Caco-2 (cell line): ENCODE results near the gene ZNF79. TPM values are rescaled to one million over a fixed set of nuclear protein-coding genes. Genes with fewer than 3 reads are reported as not detected.
A peak's percentile ranks its signal among the peaks of the same experiment; 100 is the strongest.

Experiments used
- BruUV-seq: library from RNA; stranded (reverse); fragments of 400-500 nt; replicated peaks from 2 replicates; lab custom pipeline; 2021; lab: Mats Ljungman, UMichigan
- CTCF ChIA-PET: fragments of 300-600 bp; sonication (Branson Sonifier 250); formaldehyde crosslinking; loops from one replicate; lab custom pipeline; 2022; ENCODE audit warnings: antibody characterized with exemption; lab: Charles Lee
- POLR2A ChIA-PET: fragments of 300-600 bp; sonication (Branson Sonifier 250); formaldehyde crosslinking; loops from one replicate; lab custom pipeline; 2022; ENCODE audit warnings: antibody characterized with exemption; lab: Charles Lee
- DNase-seq, 2 experiments: peaks; one replicate each; pipeline versions ENCODE4 v3.0.0 to v3.0.0-alpha.2; 2020 to 2022
- H3K27me3 ChIP-seq: replicated peaks from 2 replicates; pipeline ENCODE4 v1.6.0; 2011; ENCODE audit warnings: low read length; ENCODE audit not compliant: control insufficient read depth, insufficient read depth
- H3K36me3 ChIP-seq: 2 replicates; pipeline ENCODE4 v1.5.1; 2011; ENCODE audit warnings: low read length; ENCODE audit not compliant: control insufficient read depth, insufficient read depth
- H3K4me1 ChIP-seq: fragments of 250-450 bp; sonication (Bioruptor Pico); 2 replicates; pipeline ENCODE4 v1.5.1; 2020; ENCODE audit warnings: mild to moderate bottlenecking
- H3K4me3 ChIP-seq: 2 replicates; pipeline ENCODE4 v1.5.1; 2011; ENCODE audit warnings: low read depth, mild to moderate bottlenecking, control low read depth, low read length
- H3K9me3 ChIP-seq: fragments of 250-450 bp; sonication (Bioruptor Pico); 2 replicates; pipeline ENCODE4 v1.5.1; 2020; ENCODE audit warnings: mild to moderate bottlenecking, moderate library complexity
- H3K27ac Mint-ChIP-seq: one replicate; pipeline ENCODE4 v1.8.0; 2022; ENCODE audit warnings: mixed read lengths; ENCODE audit not compliant: unreplicated experiment
- H3K27me3 Mint-ChIP-seq: one replicate; pipeline ENCODE4 v1.8.0; 2022; ENCODE audit warnings: mixed read lengths; ENCODE audit not compliant: insufficient read depth, unreplicated experiment
- H3K36me3 Mint-ChIP-seq: one replicate; pipeline ENCODE4 v1.8.0; 2022; ENCODE audit warnings: mild to moderate bottlenecking, mixed read lengths; ENCODE audit not compliant: insufficient read depth, unreplicated experiment
- H3K4me1 Mint-ChIP-seq: one replicate; pipeline ENCODE4 v1.8.0; 2022; ENCODE audit warnings: low read depth, mixed read lengths; ENCODE audit not compliant: unreplicated experiment
- H3K4me3 Mint-ChIP-seq: one replicate; pipeline ENCODE4 v1.8.0; 2022; ENCODE audit warnings: mild to moderate bottlenecking, moderate library complexity, mixed read lengths; ENCODE audit not compliant: unreplicated experiment
- H3K9me3 Mint-ChIP-seq: one replicate; pipeline ENCODE4 v1.8.0; 2022; ENCODE audit warnings: mixed read lengths; ENCODE audit not compliant: unreplicated experiment
- intact Hi-C: fragments of 100-400 bp; cut with micrococcal nuclease; formaldehyde crosslinking; loops from one replicate; pipeline ENCODE4 v1.10.0; 2022; ENCODE audit not compliant: unreplicated experiment
- total RNA-seq: library from RNA; stranded (reverse); gene quantifications from 2 replicates; pipeline ENCODE4 v1.2.3, GENCODE V29; 2022
- TF ChIP-seq, protein P1 (sequence below), 2 experiments: fragments of 200-600 bp in 1 of 2; IDR thresholded peaks; 1 replicate in 1 of 2; 2 replicates in 1 of 2; pipeline versions ENCODE4 v1.5.1 to v1.8.0; 2011 to 2022; ENCODE audit warnings: antibody characterized with exemption in 1 of 2, control low read depth in 1 of 2, inconsistent platforms in 1 of 2, low read depth in 1 of 2, low read length in 1 of 2, mild to moderate bottlenecking in 1 of 2, moderate library complexity in 1 of 2; ENCODE audit not compliant: insufficient read depth in 1 of 2, severe bottlenecking in 1 of 2, unreplicated experiment in 1 of 2

Gene ZNF79
- total RNA-seq, 1 experiment from 2014 or later = 9.2 TPM

DNA sequence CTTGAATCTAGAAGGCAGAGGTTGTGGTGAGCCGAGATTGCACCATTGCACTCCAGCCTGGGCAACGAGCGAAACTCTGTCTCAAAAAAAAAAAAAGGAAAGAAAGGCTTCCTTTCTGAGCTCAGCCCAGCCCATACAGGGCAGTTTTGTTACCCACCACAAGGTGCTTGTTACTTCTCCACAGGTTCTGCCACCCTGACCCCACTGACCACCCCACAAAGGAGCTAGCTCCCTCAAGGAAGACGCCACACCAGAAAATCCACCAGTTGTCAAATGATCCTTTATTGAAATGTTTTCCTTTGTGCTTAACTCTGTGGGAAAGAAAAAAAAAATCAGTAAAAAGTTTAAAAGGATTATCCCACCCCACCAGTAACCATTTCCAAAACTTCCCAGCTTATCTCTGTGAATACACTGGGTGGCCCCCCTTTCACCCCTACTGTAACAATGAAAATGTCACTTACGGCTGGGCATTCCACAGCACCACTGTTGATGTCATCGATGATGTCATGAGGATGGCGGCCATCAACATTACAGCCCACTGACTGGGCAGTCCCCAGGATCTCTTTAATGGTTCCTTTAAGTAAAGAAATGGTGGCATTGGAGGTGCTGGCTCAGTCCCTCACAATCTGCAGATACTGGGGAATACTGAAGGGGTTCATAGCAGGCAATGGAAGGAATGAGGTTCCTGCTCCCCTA, 23.4 kb downstream of the ZNF79 start:
- TF ChIP-seq, protein P1, sequence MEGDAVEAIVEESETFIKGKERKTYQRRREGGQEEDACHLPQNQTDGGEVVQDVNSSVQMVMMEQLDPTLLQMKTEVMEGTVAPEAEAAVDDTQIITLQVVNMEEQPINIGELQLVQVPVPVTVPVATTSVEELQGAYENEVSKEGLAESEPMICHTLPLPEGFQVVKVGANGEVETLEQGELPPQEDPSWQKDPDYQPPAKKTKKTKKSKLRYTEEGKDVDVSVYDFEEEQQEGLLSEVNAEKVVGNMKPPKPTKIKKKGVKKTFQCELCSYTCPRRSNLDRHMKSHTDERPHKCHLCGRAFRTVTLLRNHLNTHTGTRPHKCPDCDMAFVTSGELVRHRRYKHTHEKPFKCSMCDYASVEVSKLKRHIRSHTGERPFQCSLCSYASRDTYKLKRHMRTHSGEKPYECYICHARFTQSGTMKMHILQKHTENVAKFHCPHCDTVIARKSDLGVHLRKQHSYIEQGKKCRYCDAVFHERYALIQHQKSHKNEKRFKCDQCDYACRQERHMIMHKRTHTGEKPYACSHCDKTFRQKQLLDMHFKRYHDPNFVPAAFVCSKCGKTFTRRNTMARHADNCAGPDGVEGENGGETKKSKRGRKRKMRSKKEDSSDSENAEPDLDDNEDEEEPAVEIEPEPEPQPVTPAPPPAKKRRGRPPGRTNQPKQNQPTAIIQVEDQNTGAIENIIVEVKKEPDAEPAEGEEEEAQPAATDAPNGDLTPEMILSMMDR (IDR thresholded peaks at IDR 0.05; ENCODE audit: insufficient read depth in 1 of 2, low read depth in 1 of 2, low read length in 1 of 2, severe bottlenecking in 1 of 2, unreplicated experiment in 1 of 2) = no peak
- Mint-ChIP-seq H3K36me3 (peaks cover 99% of the 10 kb centered on the region), H3K27me3 (peaks cover 3% of the 10 kb centered on the region), H3K9me3 (no peaks in the 10 kb centered on the region), H3K27ac (peak overlapping the region; percentile 98), H3K4me3 (peak overlapping the region; percentile 95), H3K4me1 (peaks cover 12% of the 10 kb centered on the region)
- POLR2A ChIA-PET = no interaction called here
- BruUV-seq = no TSS peak
- Histone ChIP-seq H3K27me3 (no peaks in the 10 kb centered on the region), H3K9me3 (peaks cover 7% of the 10 kb centered on the region; the same call in 1 of the 2 replicates), H3K36me3 (peaks cover 10% of the 10 kb centered on the region), H3K4me1 (peaks cover 9% of the 10 kb centered on the region; the same call in 1 of the 2 replicates), H3K4me3 (no peak overlapping the region)
- CTCF ChIA-PET = interaction anchor here (1.4 kb wide), 1 partner anchor 23 kb away, joined by 3 read pairs; the partner anchor contains the start of gene ZNF79
- no peak for DNase-seq
- intact Hi-C loops = no loop called here

GRCh38 chr9:127448112-127448805, 24.1 kb downstream of the ZNF79 start:
- no peaks in the 10 kb centered on the region for H3K27me3 ChIP-seq
- Mint-ChIP-seq H3K27me3 (peaks cover 3% of the 10 kb centered on the region), H3K9me3 (no peaks in the 10 kb centered on the region), H3K27ac (peak overlapping the region; percentile 98), H3K4me3 (peak overlapping the region; percentile 95), H3K4me1 (peaks cover 12% of the 10 kb centered on the region), H3K36me3 (peaks cover 92% of the 10 kb centered on the region)
- 0 out of 2 replicates have a peak, but pooled peaks cover 7% of the 10 kb centered on the region for H3K9me3 ChIP-seq
- no TSS peak for BruUV-seq
- H3K4me3 ChIP-seq = no peak overlapping the region
- POLR2A ChIA-PET = no interaction called here
- H3K4me1 ChIP-seq = peaks cover 9% of the 10 kb centered on the region; the same call in 1 of the 2 replicates
- DNase-seq = no peak
- TF ChIP-seq, protein P1 (IDR thresholded peaks at IDR 0.05; ENCODE audit: insufficient read depth in 1 of 2, low read depth in 1 of 2, low read length in 1 of 2, severe bottlenecking in 1 of 2, unreplicated experiment in 1 of 2) = no peak
- peaks cover 10% of the 10 kb centered on the region for H3K36me3 ChIP-seq
- CTCF ChIA-PET = no interaction called here
- intact Hi-C loops = no loop called here

- H3K27me3 Mint-ChIP-seq = peaks cover 3% of the 10 kb centered on the region
- Histone ChIP-seq H3K4me1 (peaks cover 9% of the 10 kb centered on the region; the same call in 1 of the 2 replicates), H3K4me3 (peak overlapping the region; percentile 98), H3K36me3 (peaks cover 7% of the 10 kb centered on the region), H3K9me3 (0 out of 2 replicates have a peak, but pooled peaks cover 1% of the 10 kb centered on the region), H3K27me3 (no peaks in the 10 kb centered on the region)
- ChIA-PET POLR2A (interaction anchor here (0.5 to 0.6 kb wide), 2 partner anchors 96 to 158 kb away, joined by 3 read pairs; no protein-coding TSS in a partner anchor), CTCF (no interaction called here)
- H3K4me1 Mint-ChIP-seq = peaks cover 12% of the 10 kb centered on the region
- TF ChIP-seq, protein P1 (IDR thresholded peaks at IDR 0.05; ENCODE audit: insufficient read depth in 1 of 2, low read depth in 1 of 2, low read length in 1 of 2, severe bottlenecking in 1 of 2, unreplicated experiment in 1 of 2) = no peak
- H3K9me3 Mint-ChIP-seq = no peaks in the 10 kb centered on the region
- BruUV-seq = no TSS peak
- no peak for DNase-seq
- H3K36me3 Mint-ChIP-seq = peaks cover 83% of the 10 kb centered on the region
- intact Hi-C loops = no loop called here
- peak overlapping the region; percentile 98 for H3K27ac Mint-ChIP-seq
- H3K4me3 Mint-ChIP-seq = peak overlapping the region; percentile 95
These were observed 25.3 kb downstream of the ZNF79 start for GRCh38 chr9:127449332-127449966.
